ENCODE results near the gene APOA1.

The APOA1 gene

DNA sequence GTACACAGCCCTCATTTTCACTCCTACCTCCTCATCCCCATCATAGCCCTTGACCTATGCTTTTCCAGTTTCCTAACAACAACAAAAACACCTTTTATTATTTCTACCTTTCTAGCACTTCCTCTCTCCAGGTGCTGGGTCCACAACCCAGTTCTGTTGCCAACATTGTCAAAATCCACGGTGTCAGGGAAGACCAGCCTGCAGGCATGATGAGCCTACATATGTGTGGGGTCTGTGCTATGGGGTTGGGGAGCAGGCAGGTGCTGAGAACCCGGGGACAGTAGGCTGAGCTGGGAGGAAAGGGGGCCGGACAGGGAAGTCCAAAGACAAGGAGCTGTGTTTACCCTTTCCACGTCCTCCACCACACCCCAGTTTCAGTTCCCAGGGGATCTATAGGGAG lies 48.9 kb downstream of the APOA1 start:
- no peak for DNase-seq (ENCODE audit: low read depth)

DNA sequence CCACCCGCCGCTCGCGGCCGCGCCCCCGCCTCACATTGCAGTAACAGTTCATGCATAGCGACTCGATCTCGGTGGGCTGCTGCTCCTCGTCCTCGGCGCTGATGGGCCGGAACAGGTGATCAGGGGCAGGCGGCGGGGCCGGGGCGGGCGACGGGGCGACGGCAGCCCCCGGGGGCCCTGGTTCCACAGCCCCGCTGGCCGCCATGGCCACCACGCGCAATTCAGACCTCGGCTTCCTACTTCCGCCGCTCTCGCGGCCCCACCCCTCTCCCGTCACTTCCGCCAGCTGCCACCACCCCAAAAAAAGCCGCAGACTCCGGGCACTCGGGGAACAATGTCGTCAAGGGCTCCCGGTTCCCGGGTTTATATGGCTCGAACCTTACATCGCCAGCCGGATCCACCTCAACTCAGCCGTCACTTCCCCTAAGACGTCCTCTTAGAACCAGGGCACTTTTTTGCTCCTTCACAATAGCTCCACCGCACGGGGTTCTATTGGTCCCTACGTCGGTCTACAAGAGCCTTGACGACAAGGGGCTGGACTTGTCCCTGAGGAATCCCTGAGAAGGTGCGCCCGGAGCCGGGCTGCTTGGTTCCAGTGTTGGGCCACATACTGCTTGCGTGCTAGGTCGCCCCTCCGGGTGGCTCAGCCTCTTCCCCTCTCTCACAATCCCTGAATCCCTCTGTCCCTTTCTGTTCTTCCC lies 49.5 kb downstream of the APOA1 start, which contains the start of gene ZPR1:
TSS of gene ZPR1 (minus strand) at position 238 of the 701 bp plus-strand sequence. CDS start at position 205, 33 bp downstream.
- peak; percentile 71 for DNase-seq (ENCODE audit: low read depth)

DNA sequence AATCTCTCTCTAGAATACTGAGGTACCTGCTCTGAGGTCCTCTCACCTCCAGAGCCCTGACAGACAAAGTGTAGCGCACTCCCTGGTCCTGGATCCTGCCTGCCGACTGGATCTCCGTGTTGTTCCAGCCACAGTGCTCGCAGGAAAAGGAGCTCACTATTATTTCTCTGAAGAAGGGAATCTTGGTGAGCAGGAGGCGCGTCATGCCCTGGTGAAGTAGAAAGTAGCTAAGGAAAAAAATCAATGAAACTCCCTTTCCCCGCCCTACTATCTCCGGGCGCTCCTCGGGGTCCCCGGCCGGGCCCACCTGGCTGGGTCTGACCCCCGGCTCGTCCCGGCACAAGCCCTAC lies 50.0 kb downstream of the APOA1 start:
- no peak for DNase-seq (ENCODE audit: low read depth)

DNA sequence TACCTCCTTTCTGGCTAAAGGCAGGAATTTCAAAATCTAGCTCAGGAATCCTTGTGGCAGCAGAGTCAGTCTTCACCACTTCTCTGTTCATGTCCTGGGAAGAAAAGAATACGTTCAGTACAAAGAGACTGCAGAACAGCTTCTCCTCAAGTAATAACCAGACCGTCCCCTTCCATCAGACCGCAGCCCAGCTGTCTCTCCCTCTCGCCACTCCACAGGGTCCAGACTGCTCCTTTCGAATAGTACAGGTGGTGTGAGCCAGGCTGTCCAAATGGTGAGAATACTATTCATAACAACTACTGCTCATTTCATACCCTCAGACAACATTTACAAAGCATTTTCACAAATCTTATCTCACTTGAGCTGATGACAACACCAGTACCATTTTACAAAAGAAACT lies 50.5 kb downstream of the APOA1 start:
- DNase-seq (ENCODE audit: low read depth): no peak

DNA sequence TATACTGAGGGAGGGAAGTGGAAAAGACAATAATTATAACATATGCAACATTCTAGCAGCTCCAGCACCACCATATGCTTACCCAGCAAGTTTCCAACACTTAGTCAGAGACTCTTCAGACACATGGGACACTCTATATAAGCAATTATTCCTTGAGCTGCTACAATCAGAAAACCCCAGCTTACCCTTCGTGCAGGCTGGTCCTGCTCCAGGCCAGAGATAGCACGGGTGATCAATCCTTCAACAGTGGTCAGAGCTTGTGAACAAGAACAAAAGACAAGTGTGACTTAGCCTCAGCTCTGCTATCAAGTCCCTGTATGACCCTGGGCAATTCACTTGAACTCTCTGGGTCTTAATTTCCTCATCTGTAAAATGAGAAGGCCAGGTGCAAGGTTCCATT lies 51.1 kb downstream of the APOA1 start:
- no peak for DNase-seq (ENCODE audit: low read depth)

Data from stimulated activated CD8-positive, alpha-beta memory T cell treated with anti-CD3 and anti-CD28 coated beads, Interleukin-15, amount 100 ng/mL, for 24 hours (primary cell).